Loucy (cell line): ENCODE measurements around the gene FAM83C.
A peak's percentile ranks its signal among the peaks of the same experiment; 100 is the strongest.

Experiments
- H2AFZ ChIP-seq: fragments of 200-600 bp; sonication (generic); 2 replicates; pipeline ENCODE4 v1.6.0; 2016; ENCODE audit warnings: antibody characterized with exemption, mild to moderate bottlenecking, low read length, moderate library complexity
- H3F3A ChIP-seq: fragments of 200-600 bp; 2 replicates; pipeline ENCODE4 v1.6.0; 2016; ENCODE audit warnings: antibody characterized with exemption, low read depth, mild to moderate bottlenecking
- H3K27me3 ChIP-seq: fragments of 200-600 bp; sonication (generic); 2 replicates; pipeline ENCODE4 v1.6.1; 2014; ENCODE audit warnings: low read length, mild to moderate bottlenecking; ENCODE audit not compliant: insufficient read depth, poor library complexity, severe bottlenecking
- H3K36me3 ChIP-seq: fragments of 200-600 bp; sonication (generic); 2 replicates; pipeline ENCODE4 v1.6.1; 2016; ENCODE audit warnings: low read length; ENCODE audit not compliant: insufficient read depth
- H3K4me1 ChIP-seq: fragments of 200-600 bp; sonication (generic); 2 replicates; pipeline ENCODE4 v1.5.1; 2014; ENCODE audit warnings: low read length, mild to moderate bottlenecking; ENCODE audit not compliant: insufficient read depth, poor library complexity, severe bottlenecking
- H3K4me2 ChIP-seq: fragments of 200-600 bp; sonication (generic); 2 replicates; pipeline ENCODE4 v1.6.0; 2014; ENCODE audit warnings: antibody characterized with exemption, low read length, low read depth, mild to moderate bottlenecking; ENCODE audit not compliant: poor library complexity, severe bottlenecking
- H3K4me3 ChIP-seq: fragments of 200-600 bp; sonication (generic); 2 replicates; pipeline ENCODE4 v1.5.1; 2014; ENCODE audit warnings: low read length, mild to moderate bottlenecking, mixed read lengths; ENCODE audit not compliant: poor library complexity, severe bottlenecking
- H3K79me2 ChIP-seq: fragments of 200-600 bp; sonication (generic); 2 replicates; pipeline ENCODE4 v1.6.1; 2014; ENCODE audit warnings: low read length; ENCODE audit not compliant: insufficient read depth
- H3K9ac ChIP-seq: fragments of 200-600 bp; sonication (generic); 2 replicates; pipeline ENCODE4 v1.6.0; 2014; ENCODE audit warnings: mild to moderate bottlenecking, low read depth, low read length, moderate library complexity; ENCODE audit not compliant: poor library complexity, severe bottlenecking
- H3K9me2 ChIP-seq: fragments of 200-600 bp; sonication (generic); replicated peaks from 2 replicates; pipeline ENCODE4 v1.6.1; 2016; ENCODE audit warnings: low read depth, low read length, mixed read lengths
- H3K9me3 ChIP-seq: fragments of 200-600 bp; sonication (generic); 2 replicates; pipeline ENCODE4 v1.6.1; 2014; ENCODE audit warnings: mild to moderate bottlenecking, antibody characterized with exemption, low read length, low read depth; ENCODE audit not compliant: insufficient read depth
- H4K20me1 ChIP-seq: fragments of 200-600 bp; sonication (generic); 2 replicates; pipeline ENCODE4 v1.6.0; 2014; ENCODE audit warnings: antibody characterized with exemption, low read length, mild to moderate bottlenecking; ENCODE audit not compliant: insufficient read depth, poor library complexity, severe bottlenecking
- EZH2phosphoT487 ChIP-seq: fragments of 200-600 bp; IDR thresholded peaks from 2 replicates; pipeline ENCODE4 v1.6.1; 2018; ENCODE audit warnings: antibody characterized with exemption, mild to moderate bottlenecking, moderate library complexity, borderline replicate concordance
- TF ChIP-seq, protein P1 (sequence below): fragments of 200-600 bp; sonication (generic); conservative IDR thresholded peaks from 2 replicates; pipeline ENCODE4 v1.5.1; 2014; ENCODE audit warnings: mild to moderate bottlenecking, antibody characterized with exemption, low read length

The FAM83C gene

GRCh38 chr20:35279040-35279439 lies 13.2 kb downstream of the FAM83C start:
- Histone ChIP-seq H3K27me3 (no peaks in the 10 kb centered on the region), H4K20me1 (peaks cover 26% of the 10 kb centered on the region), H3K4me1 (peaks cover 12% of the 10 kb centered on the region), H3K79me2 (peaks cover 52% of the 10 kb centered on the region), H3K9me3 (no peaks in the 10 kb centered on the region), H3K9me2 (no peaks in the 10 kb centered on the region), H3F3A (peaks cover 4% of the 10 kb centered on the region; the same call in 1 of the 2 replicates), H3K9ac (no peak overlapping the region), H2AFZ (no peak overlapping the region), H3K4me3 (no peak overlapping the region), H3K36me3 (peaks cover 39% of the 10 kb centered on the region; the same call in 1 of the 2 replicates), H3K4me2 (no peak overlapping the region)
- TF ChIP-seq, protein P1, sequence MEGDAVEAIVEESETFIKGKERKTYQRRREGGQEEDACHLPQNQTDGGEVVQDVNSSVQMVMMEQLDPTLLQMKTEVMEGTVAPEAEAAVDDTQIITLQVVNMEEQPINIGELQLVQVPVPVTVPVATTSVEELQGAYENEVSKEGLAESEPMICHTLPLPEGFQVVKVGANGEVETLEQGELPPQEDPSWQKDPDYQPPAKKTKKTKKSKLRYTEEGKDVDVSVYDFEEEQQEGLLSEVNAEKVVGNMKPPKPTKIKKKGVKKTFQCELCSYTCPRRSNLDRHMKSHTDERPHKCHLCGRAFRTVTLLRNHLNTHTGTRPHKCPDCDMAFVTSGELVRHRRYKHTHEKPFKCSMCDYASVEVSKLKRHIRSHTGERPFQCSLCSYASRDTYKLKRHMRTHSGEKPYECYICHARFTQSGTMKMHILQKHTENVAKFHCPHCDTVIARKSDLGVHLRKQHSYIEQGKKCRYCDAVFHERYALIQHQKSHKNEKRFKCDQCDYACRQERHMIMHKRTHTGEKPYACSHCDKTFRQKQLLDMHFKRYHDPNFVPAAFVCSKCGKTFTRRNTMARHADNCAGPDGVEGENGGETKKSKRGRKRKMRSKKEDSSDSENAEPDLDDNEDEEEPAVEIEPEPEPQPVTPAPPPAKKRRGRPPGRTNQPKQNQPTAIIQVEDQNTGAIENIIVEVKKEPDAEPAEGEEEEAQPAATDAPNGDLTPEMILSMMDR: no peak
- no peak for TF ChIP-seq EZH2phosphoT487

DNA sequence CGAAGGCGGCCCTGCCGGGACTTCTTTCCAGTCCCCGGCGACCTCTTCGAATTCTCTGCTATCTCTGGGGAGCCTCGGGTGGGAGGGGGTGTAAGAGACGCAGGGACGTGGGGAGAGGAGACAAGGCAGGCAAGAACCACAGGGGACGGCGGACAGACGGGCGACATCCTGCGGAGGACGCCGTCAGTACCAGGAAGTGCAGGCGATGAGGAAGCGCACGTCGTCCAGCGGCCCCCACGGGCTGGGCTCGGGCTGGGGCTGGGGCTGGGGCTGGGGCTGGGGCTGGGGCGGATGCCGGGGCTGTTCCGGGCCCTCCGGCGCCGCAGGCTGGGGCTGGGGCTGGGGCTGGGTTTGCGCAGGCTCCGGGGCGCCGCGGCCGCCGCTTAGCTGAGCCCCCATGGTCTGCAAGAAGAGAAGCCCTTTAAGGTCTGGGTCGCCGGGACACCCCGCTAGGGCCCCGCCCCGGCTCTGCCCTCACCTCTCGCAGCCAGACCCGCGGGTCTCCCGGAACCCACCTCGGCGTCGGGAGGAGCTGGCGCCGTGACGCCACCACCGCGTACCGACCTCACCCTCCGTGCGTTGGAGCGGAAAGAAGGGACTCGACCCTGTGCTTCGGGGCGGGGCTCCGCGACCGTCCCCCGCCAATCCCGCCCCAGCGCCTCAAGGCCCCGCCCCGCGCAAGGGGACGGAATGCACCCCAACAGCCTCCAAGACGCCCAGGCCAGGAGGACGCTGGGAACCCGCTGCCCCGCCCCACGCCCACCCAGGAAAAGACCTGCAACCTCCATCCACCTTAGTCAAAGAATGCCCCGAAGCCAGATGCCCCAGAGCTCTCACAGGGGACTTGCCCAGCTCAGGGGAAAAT lies 14.5 kb downstream of the FAM83C start, which contains the start of gene MMP24OS:
MMP24OS (minus strand) TSS at position 592 of the 865 bp plus-strand sequence; CDS start at position 399, 193 bp downstream.
- Histone ChIP-seq H3K9me3 (no peaks in the 10 kb centered on the region), H3K4me1 (peaks cover 7% of the 10 kb centered on the region), H4K20me1 (peaks cover 13% of the 10 kb centered on the region), H3K9ac (peak within 1 kb of the TSS; percentile 83), H3K4me2 (peak within 1 kb of the TSS; percentile 76), H3K79me2 (peaks cover 39% of the 10 kb centered on the region), H3F3A (peaks cover 4% of the 10 kb centered on the region; the same call in 1 of the 2 replicates), H3K36me3 (peaks cover 39% of the 10 kb centered on the region; the same call in 1 of the 2 replicates), H3K9me2 (no peaks in the 10 kb centered on the region), H2AFZ (no peak within 1 kb of the TSS), H3K27me3 (no peaks in the 10 kb centered on the region), H3K4me3 (peak within 1 kb of the TSS; percentile 76)
- no peak for TF ChIP-seq EZH2phosphoT487
- TF ChIP-seq, protein P1: peak; percentile 27; the same call in 1 of the 2 replicates

DNA sequence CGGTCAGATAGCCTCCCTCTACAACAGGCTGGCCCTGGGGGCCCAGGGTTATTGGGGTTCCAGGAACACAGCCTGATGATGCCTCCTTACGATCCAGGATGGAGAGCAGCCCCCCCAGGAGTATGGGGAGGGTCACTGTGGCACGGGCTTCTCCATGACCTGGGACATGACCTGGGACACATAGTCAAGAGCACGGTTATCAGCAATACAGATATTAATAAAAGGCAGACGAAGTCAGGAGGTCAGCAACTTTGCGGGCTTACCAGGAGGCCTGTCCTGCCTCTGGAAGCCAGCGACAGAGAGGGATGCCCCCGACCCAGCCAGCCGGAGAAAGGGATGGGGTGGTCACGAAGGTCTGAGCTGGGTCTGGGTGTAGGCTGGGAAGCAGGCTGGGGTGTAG lies 15.1 kb downstream of the FAM83C start:
- H2AFZ ChIP-seq: no peak overlapping the region
- H3K9me3 ChIP-seq: no peaks in the 10 kb centered on the region
- no peaks in the 10 kb centered on the region for H3K9me2 ChIP-seq
- H3K4me3 ChIP-seq: peak overlapping the region; percentile 76
- peak overlapping the region; percentile 76 for H3K4me2 ChIP-seq
- H3K36me3 ChIP-seq: peaks cover 36% of the 10 kb centered on the region; the same call in 1 of the 2 replicates
- H3K4me1 ChIP-seq: peaks cover 3% of the 10 kb centered on the region
- no peaks in the 10 kb centered on the region for H3K27me3 ChIP-seq
- no peak for TF ChIP-seq EZH2phosphoT487
- TF ChIP-seq, protein P1: no peak
- peaks cover 33% of the 10 kb centered on the region for H3K79me2 ChIP-seq
- peak overlapping the region; percentile 83 for H3K9ac ChIP-seq
- peaks cover 7% of the 10 kb centered on the region for H4K20me1 ChIP-seq
- peaks cover 4% of the 10 kb centered on the region; the same call in 1 of the 2 replicates for H3F3A ChIP-seq
